Measurements from ENCODE around the gene FHL3. TPM values are rescaled to one million over a fixed set of nuclear protein-coding genes. Genes with fewer than 3 reads are reported as not detected.

Gene FHL3
- total and polyA plus RNA-seq, 2 of the 8 experiments (the other 6 are each of a cell fraction or from before 2014, with no cell fraction given): 14.3 to 35.6 TPM

- no peak for TF ChIP-seq CHD7 (IDR thresholded peaks at IDR 0.05; ENCODE audit: insufficient replicate concordance, low read length)
- TF ChIP-seq KDM4A (IDR thresholded peaks at IDR 0.05; ENCODE audit: low read depth, low read length, severe bottlenecking): no peak
- no peak for TF ChIP-seq POU5F1 (IDR thresholded peaks at IDR 0.05; ENCODE audit: low read depth, low read length)
- no peak for TF ChIP-seq PHF8 (conservative IDR thresholded peaks at IDR 0.05; ENCODE audit: low read depth, low read length)
Observed at GRCh38 chr1:37948841-37949240, 56.5 kb downstream of the FHL3 start (continued).
